ENCODE measurements around the gene HMHB1. TPM values are rescaled to one million over a fixed set of nuclear protein-coding genes. Genes with fewer than 3 reads are reported as not detected.

The HMHB1 gene
- total RNA-seq, 1 experiment from 2014 or later, result not detected

DNA sequence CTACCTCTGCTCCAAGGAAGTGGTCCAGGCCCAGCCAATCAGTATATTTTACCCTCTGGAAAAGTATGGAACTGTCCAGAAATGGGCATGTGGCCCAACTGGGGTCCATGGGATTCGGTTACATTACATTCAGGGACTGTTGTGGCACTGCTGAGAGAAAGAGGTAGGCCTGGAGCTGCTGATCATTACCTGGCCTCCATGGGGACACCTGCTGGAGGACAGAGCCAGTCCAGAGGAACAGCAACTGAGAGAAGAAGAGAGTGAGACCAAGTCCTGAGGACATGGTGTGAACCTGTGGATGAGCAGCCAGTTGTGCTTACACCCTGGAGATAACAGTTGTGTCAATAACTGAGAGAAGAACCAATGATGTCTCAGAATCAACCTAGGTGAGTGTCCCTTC is 48.2 kb downstream of the HMHB1 start:
- H2AFZ ChIP-seq (ENCODE audit: low read length), result no peak overlapping the region
- H3K9me3 ChIP-seq (ENCODE audit: low read length), result no peaks in the 10 kb centered on the region
- H3K9ac ChIP-seq (ENCODE audit: low read length), result no peak overlapping the region
- no peak for DNase-seq
- no peak overlapping the region for H3K4me3 ChIP-seq (ENCODE audit: low read length)
- H3K27me3 ChIP-seq (ENCODE audit: low read length), result no peaks in the 10 kb centered on the region
- no peak overlapping the region for H3K27ac ChIP-seq (ENCODE audit: low read length)
- H4K20me1 ChIP-seq (ENCODE audit: insufficient read depth, low read depth, low read length), result no peaks in the 10 kb centered on the region
- no peaks in the 10 kb centered on the region for H3K9me2 ChIP-seq (replicated peaks; ENCODE audit: insufficient read depth, low read length)
- no peak overlapping the region for H3K4me2 ChIP-seq (ENCODE audit: low read depth, low read length, poor library complexity, severe bottlenecking)
- peaks cover 7% of the 10 kb centered on the region for H3K4me1 ChIP-seq (ENCODE audit: low read length)
- no peaks in the 10 kb centered on the region for H3K79me2 ChIP-seq (ENCODE audit: low read length)
- no peaks in the 10 kb centered on the region for H3K36me3 ChIP-seq (ENCODE audit: insufficient read depth, low read length)

DNA sequence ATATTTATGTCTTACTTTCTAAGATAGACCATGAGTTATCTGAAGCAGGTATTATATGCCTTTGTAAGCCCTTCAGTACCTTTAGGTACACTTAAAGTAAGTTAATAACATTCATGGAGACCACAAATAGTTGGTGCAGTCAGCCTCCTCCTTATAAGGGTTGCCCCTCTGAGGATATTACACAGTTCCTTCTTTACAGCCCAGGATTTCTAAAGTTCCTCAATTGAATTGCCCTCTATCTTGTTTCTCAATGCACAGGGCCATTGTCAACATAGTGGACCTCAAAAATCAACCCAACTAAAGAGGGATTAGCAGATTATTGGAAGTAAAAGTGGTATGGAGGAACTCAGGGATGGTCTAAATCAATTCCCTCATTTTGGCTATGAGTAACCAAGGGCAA is 50.3 kb downstream of the HMHB1 start:
- Histone ChIP-seq H3K9me2 (replicated peaks; ENCODE audit: insufficient read depth, low read length) (no peaks in the 10 kb centered on the region), H3K9me3 (ENCODE audit: low read length) (no peaks in the 10 kb centered on the region), H3K4me3 (ENCODE audit: low read length) (no peak overlapping the region), H3K4me1 (ENCODE audit: low read length) (peaks cover 7% of the 10 kb centered on the region), H2AFZ (ENCODE audit: low read length) (no peak overlapping the region), H3K36me3 (ENCODE audit: insufficient read depth, low read length) (no peaks in the 10 kb centered on the region), H3K27me3 (ENCODE audit: low read length) (no peaks in the 10 kb centered on the region), H3K4me2 (ENCODE audit: low read depth, low read length, poor library complexity, severe bottlenecking) (no peak overlapping the region), H3K27ac (ENCODE audit: low read length) (no peak overlapping the region), H4K20me1 (ENCODE audit: insufficient read depth, low read depth, low read length) (no peaks in the 10 kb centered on the region), H3K9ac (ENCODE audit: low read length) (no peak overlapping the region), H3K79me2 (ENCODE audit: low read length) (no peaks in the 10 kb centered on the region)
- no peak for DNase-seq

DNA sequence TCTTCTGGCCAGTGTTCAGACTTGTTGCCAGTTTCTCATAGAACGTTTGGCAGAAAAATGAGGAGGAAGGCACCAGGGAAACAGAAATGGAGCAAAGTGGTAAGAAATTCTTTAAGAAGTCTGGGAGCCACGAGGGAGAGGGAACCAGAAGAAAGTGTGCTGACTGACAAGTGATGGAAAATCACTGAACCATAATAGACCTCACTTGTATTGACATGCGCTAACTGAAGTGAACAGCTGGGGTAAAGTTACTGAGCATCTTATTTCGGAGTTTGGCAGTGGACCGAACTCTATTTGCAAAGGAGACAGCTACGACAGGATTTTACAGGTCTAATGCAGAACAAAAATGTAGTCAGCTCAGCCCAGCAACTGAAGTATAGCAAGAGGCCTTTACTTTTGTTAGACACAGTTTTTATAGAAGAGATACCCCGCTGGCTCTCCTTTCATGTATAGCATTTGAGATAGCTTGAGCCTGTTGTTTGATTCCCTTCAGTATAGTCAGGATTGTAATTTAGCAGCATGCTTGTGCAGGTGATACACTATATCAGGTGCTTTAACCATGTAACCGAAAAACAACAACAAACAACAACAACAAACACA is 53.6 kb downstream of the HMHB1 start:
- Histone ChIP-seq H3K27me3 (ENCODE audit: low read length) (no peaks in the 10 kb centered on the region), H2AFZ (ENCODE audit: low read length) (no peak overlapping the region), H3K79me2 (ENCODE audit: low read length) (no peaks in the 10 kb centered on the region), H3K9ac (ENCODE audit: low read length) (no peak overlapping the region), H3K4me2 (ENCODE audit: low read depth, low read length, poor library complexity, severe bottlenecking) (no peak overlapping the region), H3K27ac (ENCODE audit: low read length) (no peak overlapping the region), H3K36me3 (ENCODE audit: insufficient read depth, low read length) (no peaks in the 10 kb centered on the region), H3K9me2 (replicated peaks; ENCODE audit: insufficient read depth, low read length) (no peaks in the 10 kb centered on the region), H3K4me3 (ENCODE audit: low read length) (no peak overlapping the region), H3K9me3 (ENCODE audit: low read length) (no peaks in the 10 kb centered on the region), H3K4me1 (ENCODE audit: low read length) (no peaks in the 10 kb centered on the region), H4K20me1 (ENCODE audit: insufficient read depth, low read depth, low read length) (no peaks in the 10 kb centered on the region)
- no peak for DNase-seq

Measured in Karpas-422 (cell line).